Left ventricle myocardium inferior (tissue), 1 donor: ENCODE measurements around the gene COMMD9. TPM values are rescaled to one million over a fixed set of nuclear protein-coding genes. Genes with fewer than 3 reads are reported as not detected.

Experiments used
- DNase-seq: peaks from one replicate; pipeline ENCODE4 v3.0.0-alpha.2; 2020
- H3K27ac ChIP-seq: fragments of 200-600 bp; replicated peaks from 2 replicates; pipeline ENCODE4 v1.8.0; 2021
- H3K27me3 ChIP-seq: fragments of 200-600 bp; 2 replicates; pipeline ENCODE4 v1.8.0; 2021; ENCODE audit warnings: low read depth
- H3K36me3 ChIP-seq: fragments of 200-600 bp; 2 replicates; pipeline ENCODE4 v1.8.0; 2021
- H3K4me1 ChIP-seq: fragments of 200-600 bp; 2 replicates; pipeline ENCODE4 v1.8.0; 2021
- H3K4me3 ChIP-seq: fragments of 200-600 bp; 2 replicates; pipeline ENCODE4 v1.8.0; 2021; ENCODE audit warnings: mild to moderate bottlenecking, moderate library complexity
- H3K9me3 ChIP-seq: fragments of 200-600 bp; replicated peaks from 2 replicates; pipeline ENCODE4 v1.8.0; 2021
- CTCF ChIP-seq: fragments of 200-600 bp; IDR thresholded peaks from 2 replicates; pipeline ENCODE4 v1.8.0; 2021; ENCODE audit warnings: antibody characterized with exemption, mild to moderate bottlenecking, borderline replicate concordance
- intact Hi-C: fragments of 100-400 bp; cut with micrococcal nuclease; formaldehyde crosslinking; loops from one replicate; pipeline ENCODE4 v1.11.0; 2022
- total RNA-seq: library from RNA; stranded (reverse); fragmentation: NEBNext Ultra II Directional; extraction: Animal tissue kit (Norgen Biotek cat#: 25700); gene quantifications from one replicate; pipeline ENCODE4 v1.2.1, GENCODE V29; 2021
- donor health status: DM: no; HTN: yes; CAD: no; lungs with severe emphysema.

Gene COMMD9
- total RNA-seq, 1 donor from 2014 or later, result 58.0 TPM

GRCh38 chr11:36306888-36307287 lies 17.7 kb upstream of the COMMD9 start:
- Histone ChIP-seq H3K27me3 (no peaks in the 10 kb centered on the region), H3K4me3 (no peak overlapping the region), H3K4me1 (no peaks in the 10 kb centered on the region), H3K9me3 (no peaks in the 10 kb centered on the region), H3K36me3 (no peaks in the 10 kb centered on the region), H3K27ac (no peak overlapping the region)
- no peak for DNase-seq
- intact Hi-C loops, result no loop called here
- TF ChIP-seq CTCF, result peak; percentile 27

- no peaks in the 10 kb centered on the region for H3K9me3 ChIP-seq
- H3K4me1 ChIP-seq, result peaks cover 9% of the 10 kb centered on the region
- no peaks in the 10 kb centered on the region for H3K27me3 ChIP-seq
- no peak overlapping the region for H3K4me3 ChIP-seq
- TF ChIP-seq CTCF, result no peak
- intact Hi-C loops, result no loop called here
- H3K36me3 ChIP-seq, result no peaks in the 10 kb centered on the region
- H3K27ac ChIP-seq, result no peak overlapping the region
- DNase-seq, result no peak
Measured at GRCh38 chr11:36305047-36305446, 15.8 kb upstream of the COMMD9 start.

DNA sequence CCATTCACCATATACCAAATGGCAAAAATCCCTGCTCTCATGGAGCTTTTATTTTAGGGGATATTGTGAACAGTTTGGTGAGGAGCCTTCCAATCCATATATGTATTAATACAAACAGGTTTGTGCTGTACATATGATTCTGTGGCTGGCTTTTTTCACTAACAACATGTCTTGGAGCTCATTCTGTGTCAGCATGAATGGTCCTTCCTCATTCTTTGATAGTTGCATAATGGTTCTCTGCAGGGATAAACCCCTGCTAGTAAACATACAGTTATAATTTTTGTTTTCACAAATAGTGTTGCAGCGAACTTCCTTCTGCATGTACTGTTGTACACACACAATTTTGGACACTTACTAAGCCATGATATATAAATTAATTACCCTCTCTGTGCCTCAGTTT lies 15.1 kb upstream of the COMMD9 start:
- no peak for DNase-seq
- H3K4me3 ChIP-seq, result no peak overlapping the region
- no peaks in the 10 kb centered on the region for H3K36me3 ChIP-seq
- no peak for TF ChIP-seq CTCF
- no peak overlapping the region for H3K27ac ChIP-seq
- no peaks in the 10 kb centered on the region for H3K9me3 ChIP-seq
- intact Hi-C loops, result no loop called here
- no peaks in the 10 kb centered on the region for H3K27me3 ChIP-seq
- peaks cover 9% of the 10 kb centered on the region for H3K4me1 ChIP-seq

- no peaks in the 10 kb centered on the region for H3K36me3 ChIP-seq
- no peak overlapping the region for H3K27ac ChIP-seq
- intact Hi-C loops, result no loop called here
- H3K9me3 ChIP-seq, result no peaks in the 10 kb centered on the region
- no peaks in the 10 kb centered on the region for H3K27me3 ChIP-seq
- peak; percentile 72 for DNase-seq
- H3K4me3 ChIP-seq, result no peak overlapping the region
- no peak for TF ChIP-seq CTCF
- peaks cover 9% of the 10 kb centered on the region for H3K4me1 ChIP-seq
Measured at GRCh38 chr11:36300650-36301049, 11.4 kb upstream of the COMMD9 start.

GRCh38 chr11:36296884-36297543 lies 7.8 kb upstream of the COMMD9 start:
- no peak for DNase-seq
- intact Hi-C loops, result loop anchor here (10.0 kb wide), 1 partner anchor 178 kb away; no protein-coding TSS in a partner anchor
- Histone ChIP-seq H3K9me3 (no peaks in the 10 kb centered on the region), H3K4me3 (no peak overlapping the region), H3K36me3 (no peaks in the 10 kb centered on the region), H3K4me1 (peaks cover 9% of the 10 kb centered on the region), H3K27ac (no peak overlapping the region), H3K27me3 (no peaks in the 10 kb centered on the region)
- no peak for TF ChIP-seq CTCF
